Hematopoietic multipotent progenitor cell treated with erythropoietin and hydrocortisone succinate and interleukin-3 and kit ligand, for 6 days (in vitro differentiated cells): ENCODE data around the gene NDUFA8.

Experiments used
- DNase-seq: peaks from one replicate; pipeline ENCODE4 v3.0.0-alpha.2; 2015

NDUFA8 gene

GRCh38 chr9:122159026-122159924 is at the start of gene NDUFA8, which contains the start of gene MORN5:
Gene NDUFA8 (minus strand): TSS chr9:122159779. CDS start chr9:122159677, 102 bp downstream.
Gene MORN5 (plus strand): TSS chr9:122159908. CDS start chr9:122159973, 65 bp downstream.
- DNase-seq: peak; percentile 99

DNA sequence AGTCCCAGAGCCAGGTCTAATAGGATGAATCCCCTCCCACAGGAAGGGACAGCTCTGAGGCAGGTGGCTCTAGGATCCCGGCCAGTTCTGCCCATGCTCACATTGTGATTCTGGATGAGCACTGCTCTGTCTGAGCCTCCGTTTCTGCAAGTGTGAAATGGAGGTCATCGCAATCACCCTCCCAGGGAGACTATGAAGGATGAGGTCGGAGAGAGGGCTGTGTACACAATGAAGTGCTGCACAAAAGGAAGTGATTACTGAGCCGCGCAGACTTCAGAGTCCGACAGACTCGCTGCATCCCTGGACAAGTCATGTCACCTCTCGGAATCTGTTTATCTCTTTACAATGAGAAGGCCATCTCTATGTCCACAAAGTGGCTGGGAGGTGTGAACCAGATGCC is 47.5 kb upstream of the NDUFA8 start:
- no peak for DNase-seq

- no peak for DNase-seq
Measured at GRCh38 chr9:122206118-122207046, 46.8 kb upstream of the NDUFA8 start.

DNA sequence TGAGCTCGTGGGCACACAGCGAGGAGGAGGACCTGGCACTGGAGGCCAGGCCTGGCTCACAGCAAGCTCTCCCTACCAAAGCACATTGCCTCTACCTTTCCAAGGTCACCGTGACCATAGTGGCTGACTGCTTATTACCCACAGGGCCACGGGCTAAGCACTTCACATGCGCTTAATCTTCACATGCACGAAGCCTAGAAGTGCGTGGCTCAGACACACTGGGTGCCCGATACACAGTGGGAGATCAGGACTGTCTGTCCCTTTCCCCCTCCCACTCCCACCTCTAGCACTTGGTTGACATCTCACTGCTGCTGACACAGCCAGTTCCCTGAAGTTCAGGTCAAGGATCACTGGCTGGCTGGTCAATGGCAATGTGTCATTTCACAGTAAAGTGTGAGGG is 45.6 kb upstream of the NDUFA8 start:
- DNase-seq: no peak

- DNase-seq: no peak
Measured at GRCh38 chr9:122204491-122204890, 44.9 kb upstream of the NDUFA8 start.

DNA sequence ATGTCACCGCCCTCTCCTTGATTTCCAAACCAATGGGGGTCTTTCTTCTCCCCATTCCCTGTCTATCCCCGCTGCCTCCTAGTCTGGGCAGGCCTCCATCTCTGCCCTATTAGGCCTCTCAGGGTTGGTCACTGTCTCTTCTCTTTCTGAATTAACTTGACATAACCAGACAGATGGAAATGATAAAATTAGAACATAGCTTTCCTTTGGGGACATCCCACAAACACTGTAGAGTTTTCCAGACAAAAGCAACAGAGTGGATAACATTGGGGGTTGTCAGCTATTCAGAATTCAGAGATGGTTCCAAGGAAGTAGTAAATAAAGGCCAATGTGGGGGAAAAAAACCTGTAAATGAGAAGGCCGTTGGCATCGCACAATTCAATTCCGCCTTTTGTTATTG is 44.5 kb upstream of the NDUFA8 start:
- DNase-seq: no peak

DNA sequence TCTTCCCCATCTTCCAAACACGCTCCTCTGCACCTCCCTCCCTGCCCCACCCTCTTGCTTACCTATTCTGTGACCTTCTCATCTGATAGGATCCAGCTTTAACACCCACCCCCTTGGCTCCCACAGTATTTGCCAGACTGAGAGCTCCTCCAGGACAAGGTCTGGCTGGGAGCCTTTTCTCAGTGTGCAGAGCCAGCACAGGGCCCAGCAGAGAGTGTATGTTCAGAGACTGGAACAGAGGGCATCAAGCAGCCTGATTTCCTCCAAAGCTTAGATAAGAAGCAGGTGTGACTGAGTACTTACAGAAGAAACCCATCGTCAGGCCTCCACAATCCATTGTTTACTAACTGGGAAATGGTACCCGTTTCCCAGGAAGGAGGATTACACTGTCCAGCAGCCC is 42.5 kb upstream of the NDUFA8 start:
- DNase-seq: no peak

GRCh38 chr9:122201641-122202040 is 42.1 kb upstream of the NDUFA8 start:
- DNase-seq: no peak

DNA sequence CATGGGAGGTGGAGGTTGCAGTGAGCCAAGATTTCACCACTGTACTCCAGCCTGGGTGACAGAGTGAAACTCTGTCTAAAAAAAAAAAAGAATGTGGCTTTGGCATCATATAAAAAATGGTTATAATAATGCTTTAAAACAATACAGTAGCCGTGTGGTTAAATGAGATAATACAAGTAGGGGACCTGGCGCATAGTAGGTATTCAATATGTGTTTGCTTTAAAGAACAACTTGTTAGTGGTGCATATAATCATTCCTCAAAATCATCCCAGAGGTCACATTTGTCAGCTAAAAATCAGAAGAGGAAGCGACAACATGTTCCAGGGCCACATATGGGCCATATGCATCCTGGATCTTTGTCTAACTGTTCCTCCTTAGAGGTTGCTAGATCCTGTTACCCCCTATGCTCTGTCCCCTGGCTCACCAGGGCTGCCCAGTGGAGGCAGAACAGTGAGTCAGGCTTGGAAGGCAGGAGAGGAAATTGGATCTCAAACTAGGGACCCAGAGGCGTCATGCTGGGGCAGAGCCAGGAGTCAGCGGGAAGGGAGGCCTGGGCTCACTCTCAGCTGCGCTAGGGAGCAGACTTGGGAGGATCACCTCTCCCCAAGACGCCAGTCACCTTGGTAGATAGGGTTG is 41.5 kb upstream of the NDUFA8 start:
- DNase-seq: no peak

- DNase-seq: no peak
Measured at GRCh38 chr9:122197882-122198281, 38.3 kb upstream of the NDUFA8 start.

GRCh38 chr9:122197426-122197825 is 37.8 kb upstream of the NDUFA8 start:
- no peak for DNase-seq

DNA sequence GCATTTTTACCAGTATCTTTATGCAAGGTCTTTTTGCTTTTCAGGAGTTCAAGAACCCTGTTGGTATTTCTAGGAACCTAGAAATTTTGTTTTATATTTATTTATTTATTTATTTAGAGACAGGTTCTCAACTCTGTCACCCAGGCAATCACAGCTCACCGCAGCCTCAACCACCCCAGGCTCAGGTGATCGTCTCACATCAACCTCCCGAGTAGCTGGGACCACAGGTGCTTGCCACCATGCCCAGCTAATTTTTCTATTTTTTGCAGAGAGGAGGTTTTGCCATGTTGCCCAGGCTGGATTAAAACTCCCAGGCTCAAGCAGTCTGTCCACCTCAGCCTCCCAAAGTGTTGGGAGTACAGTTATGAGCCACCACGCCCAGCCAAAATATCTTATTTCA is 36.3 kb upstream of the NDUFA8 start:
- no peak for DNase-seq

DNA sequence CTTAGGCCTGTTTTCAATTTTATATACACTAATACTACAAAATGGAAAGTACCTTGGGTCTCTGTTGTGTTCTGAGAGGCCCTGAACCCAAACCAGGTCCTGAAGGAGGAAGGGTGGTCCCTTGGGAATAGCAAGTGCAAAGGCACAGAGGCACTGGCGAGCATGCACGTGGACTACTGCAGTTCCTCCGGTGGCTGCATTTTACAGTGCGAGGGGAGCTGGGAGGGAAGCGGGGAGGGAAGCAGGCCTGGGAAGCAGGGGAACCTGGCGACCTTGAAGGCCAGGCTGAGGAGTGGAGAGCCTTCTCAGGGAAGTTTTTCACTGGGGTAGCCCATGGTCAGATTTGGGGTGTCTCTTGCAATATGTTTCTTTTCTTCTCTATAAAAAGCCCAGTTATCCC is 34.1 kb upstream of the NDUFA8 start:
- DNase-seq: no peak

DNA sequence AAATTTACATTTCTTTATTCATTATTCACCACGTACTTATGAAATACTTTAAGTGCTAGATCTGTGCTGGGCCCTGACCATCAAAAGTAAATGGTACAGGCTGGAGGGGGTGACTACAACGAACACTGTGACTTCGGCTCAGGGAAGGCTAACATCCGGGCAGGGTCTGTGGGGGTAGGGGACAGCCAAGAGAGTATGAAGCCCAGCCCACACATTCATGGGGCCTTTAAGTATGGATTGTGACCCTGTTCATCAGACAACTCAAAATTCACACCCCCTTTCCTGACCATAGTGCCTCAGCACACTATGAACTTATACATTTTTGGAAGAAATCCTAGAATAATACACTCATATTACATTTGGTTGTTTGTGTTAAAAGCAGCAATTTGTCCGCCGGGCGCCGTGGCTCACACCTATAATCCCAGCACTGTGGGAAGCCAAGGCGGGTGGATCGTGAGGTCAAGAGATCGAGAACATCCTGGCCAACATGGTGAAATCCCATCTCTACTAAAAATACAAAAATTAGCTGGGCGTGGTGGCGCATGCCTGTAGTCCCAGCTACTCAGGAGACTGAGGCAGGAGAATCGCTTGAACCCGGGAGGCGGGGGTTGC is 33.4 kb upstream of the NDUFA8 start:
- DNase-seq: no peak

GRCh38 chr9:122192261-122192875 is 32.8 kb upstream of the NDUFA8 start:
- peak; percentile 32 for DNase-seq

- DNase-seq: no peak
Measured at GRCh38 chr9:122191584-122191983, 32.0 kb upstream of the NDUFA8 start.

DNA sequence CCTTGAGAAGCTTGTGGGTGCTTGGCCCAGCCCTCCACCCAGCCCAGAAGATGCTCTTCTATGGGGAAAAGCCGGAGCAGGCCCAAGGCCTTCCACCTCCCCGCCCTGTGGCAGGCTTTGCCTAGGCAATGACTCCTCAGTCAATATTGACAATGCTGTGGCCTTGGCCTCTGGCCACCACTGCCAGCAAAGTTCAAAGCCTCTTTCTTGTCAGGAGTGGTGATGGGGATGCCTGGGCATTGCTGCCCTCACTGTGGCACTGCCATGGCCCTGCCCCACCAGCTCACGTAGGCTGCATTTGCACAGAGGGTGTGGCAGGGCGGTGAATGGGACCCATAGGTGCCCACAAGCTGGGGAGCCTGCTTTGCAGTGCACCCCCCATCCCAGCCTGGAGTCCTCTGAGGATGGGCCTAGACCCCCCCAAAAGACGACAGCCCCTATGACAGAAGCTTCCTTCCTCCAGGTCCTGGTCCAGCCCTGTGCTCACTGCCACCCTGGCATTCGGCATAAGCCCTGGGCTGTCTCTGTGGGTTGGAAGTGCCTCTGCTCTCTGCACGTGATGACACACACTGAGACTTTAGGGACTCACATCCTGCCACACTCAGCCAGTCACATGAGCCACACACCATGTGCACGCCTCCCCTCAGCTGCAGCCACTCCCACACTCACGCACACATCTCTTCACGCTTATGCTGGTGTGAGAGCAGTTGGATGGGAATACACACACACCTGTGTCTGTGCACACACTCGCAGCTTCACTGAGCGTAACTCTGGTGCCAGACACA is 31.2 kb upstream of the NDUFA8 start:
- no peak for DNase-seq

GRCh38 chr9:122188369-122188768 is 28.8 kb upstream of the NDUFA8 start:
- DNase-seq: no peak

DNA sequence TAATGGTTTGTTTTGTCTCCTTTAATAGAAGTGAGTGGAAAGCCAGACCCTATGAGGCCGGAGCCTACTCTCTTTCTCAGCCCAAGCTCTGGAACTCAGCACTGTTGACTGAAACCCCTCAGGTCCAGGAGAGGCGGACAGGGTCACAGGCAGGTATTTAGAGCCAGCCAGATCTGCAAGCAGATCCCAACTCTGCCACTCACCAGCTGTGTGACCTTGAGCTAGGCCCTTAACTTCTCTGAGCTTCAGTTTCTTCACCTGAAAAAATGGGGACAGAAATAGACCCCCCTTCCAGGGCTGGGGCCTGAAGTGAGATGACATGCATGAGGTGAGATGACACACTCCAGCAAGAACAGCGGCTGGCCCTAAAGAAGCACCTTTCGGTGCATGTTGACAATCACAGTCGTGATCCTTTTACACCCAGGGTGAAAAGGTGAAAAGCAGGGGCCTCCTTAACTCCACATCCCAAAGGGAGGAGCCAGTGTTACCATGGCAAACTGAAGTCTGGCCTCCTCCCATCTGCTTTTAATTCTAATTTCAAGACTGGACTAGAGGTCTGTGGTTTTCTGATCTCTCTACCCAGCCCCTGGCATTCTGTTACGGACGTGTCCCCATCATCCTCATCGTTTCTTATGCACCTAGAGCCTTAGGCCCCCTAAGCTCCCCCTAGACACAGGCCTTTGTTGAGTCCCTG is 27.3 kb upstream of the NDUFA8 start:
- no peak for DNase-seq

DNA sequence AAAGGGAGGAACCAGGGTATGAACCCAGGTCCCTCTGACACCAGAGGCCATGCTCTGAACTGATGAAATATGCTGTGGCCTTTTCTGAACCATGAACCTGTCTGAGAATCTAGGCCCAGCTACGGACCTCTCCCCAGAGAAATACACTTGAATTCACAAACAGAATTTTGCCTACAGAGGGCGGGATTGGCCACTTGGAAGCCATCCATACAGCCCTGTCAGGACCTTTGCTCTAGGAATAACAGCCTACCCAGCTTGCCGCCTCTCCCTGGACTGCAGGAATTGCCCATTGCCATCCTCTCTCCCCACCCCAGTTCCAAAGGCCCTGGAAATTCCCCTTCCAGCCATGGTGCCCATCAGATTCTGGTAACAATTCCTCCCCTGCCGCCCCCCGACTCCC is 26.7 kb upstream of the NDUFA8 start:
- DNase-seq: no peak

DNA sequence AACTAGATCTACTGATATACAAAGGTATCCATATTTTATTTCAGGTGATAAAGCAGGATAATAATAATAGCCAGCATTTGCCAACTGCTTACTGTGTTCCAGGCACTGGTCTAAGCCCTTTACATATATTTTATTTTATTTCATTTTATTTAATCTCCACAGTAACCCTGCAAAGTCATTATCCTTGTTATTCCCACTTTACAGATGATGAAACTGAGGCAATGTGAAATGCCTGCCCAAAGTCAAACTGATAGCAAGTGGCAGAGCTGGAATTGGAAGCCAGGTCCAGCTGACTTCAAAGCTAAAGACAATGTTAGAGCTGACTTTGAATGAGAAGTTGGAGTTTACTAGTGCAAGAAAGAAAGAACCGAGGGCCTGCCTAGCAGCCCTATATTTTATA is 25.0 kb upstream of the NDUFA8 start:
- DNase-seq: no peak
